Measurements from ENCODE around the gene AFTPH.

Gene AFTPH

DNA sequence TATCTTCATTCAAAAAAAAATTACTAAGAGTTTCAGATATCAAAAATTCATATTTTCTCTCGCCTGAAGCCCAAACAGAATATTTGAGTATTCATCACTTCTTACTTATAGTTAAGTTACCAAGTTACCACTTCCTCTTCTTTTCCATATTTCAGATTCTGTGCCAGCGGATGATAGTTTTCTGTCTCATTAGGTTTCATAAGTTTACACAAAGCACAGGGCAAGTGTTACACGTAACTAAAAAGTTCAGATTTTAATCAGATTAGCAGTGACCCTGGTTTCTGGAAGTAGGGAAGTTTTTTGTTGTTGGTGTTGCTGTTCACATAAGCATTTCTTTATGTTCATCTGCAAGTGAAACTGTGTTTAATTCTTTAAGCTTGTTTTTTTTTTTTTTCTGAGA, 10.2 kb downstream of the AFTPH start:
- H3K4me1 ChIP-seq: peaks cover 12% of the 10 kb centered on the region
- no peak overlapping the region for H3K27ac ChIP-seq

DNA sequence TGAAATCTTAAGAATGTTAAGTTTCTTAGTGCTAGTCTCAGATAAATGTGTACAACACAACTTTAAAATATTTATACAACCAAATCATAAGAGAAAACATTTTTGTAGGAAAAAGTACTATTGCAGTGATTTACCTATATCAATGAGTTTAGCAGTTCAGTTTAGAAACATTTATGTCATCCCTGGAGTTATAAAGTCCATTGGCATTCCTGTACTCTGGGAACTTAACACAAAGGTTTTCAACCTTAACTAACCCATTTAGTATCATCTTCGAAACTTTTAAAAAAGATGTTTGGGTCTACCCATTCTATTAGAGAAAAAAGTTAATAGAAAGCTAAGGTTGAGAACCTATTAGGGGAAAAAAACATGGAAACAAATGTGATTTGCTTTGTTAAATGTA, 10.9 kb downstream of the AFTPH start:
- Histone ChIP-seq H3K27me3 (ENCODE audit: control insufficient read depth, insufficient read depth, low read length) (no peaks in the 10 kb centered on the region), H3K4me1 (peaks cover 12% of the 10 kb centered on the region), H3K79me2 (peaks cover 33% of the 10 kb centered on the region), H3K27ac (no peak overlapping the region), H3K36me3 (ENCODE audit: control insufficient read depth, insufficient read depth, low read length) (no peaks in the 10 kb centered on the region), H3K4me2 (ENCODE audit: low read length) (no peak overlapping the region), H2AFZ (no peak overlapping the region), H3K4me3 (ENCODE audit: low read depth, low read length) (no peak overlapping the region), H3K9ac (no peak overlapping the region), H3K9me3 (ENCODE audit: control insufficient read depth, low read length) (no peaks in the 10 kb centered on the region)
- TF ChIP-seq, protein P1, sequence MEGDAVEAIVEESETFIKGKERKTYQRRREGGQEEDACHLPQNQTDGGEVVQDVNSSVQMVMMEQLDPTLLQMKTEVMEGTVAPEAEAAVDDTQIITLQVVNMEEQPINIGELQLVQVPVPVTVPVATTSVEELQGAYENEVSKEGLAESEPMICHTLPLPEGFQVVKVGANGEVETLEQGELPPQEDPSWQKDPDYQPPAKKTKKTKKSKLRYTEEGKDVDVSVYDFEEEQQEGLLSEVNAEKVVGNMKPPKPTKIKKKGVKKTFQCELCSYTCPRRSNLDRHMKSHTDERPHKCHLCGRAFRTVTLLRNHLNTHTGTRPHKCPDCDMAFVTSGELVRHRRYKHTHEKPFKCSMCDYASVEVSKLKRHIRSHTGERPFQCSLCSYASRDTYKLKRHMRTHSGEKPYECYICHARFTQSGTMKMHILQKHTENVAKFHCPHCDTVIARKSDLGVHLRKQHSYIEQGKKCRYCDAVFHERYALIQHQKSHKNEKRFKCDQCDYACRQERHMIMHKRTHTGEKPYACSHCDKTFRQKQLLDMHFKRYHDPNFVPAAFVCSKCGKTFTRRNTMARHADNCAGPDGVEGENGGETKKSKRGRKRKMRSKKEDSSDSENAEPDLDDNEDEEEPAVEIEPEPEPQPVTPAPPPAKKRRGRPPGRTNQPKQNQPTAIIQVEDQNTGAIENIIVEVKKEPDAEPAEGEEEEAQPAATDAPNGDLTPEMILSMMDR (IDR thresholded peaks at IDR 0.05): no peak

More for the DNA sequence above, 10.2 kb downstream of the AFTPH start:
- H2AFZ ChIP-seq: no peak overlapping the region
- H3K4me2 ChIP-seq (ENCODE audit: low read length): no peak overlapping the region
- peaks cover 32% of the 10 kb centered on the region for H3K79me2 ChIP-seq
- no peak overlapping the region for H3K9ac ChIP-seq
- TF ChIP-seq, protein P1 (IDR thresholded peaks at IDR 0.05): no peak
- no peaks in the 10 kb centered on the region for H3K27me3 ChIP-seq (ENCODE audit: control insufficient read depth, insufficient read depth, low read length)
- no peaks in the 10 kb centered on the region for H3K9me3 ChIP-seq (ENCODE audit: control insufficient read depth, low read length)
- no peaks in the 10 kb centered on the region for H3K36me3 ChIP-seq (ENCODE audit: control insufficient read depth, insufficient read depth, low read length)
- no peak overlapping the region for H3K4me3 ChIP-seq (ENCODE audit: low read depth, low read length)

DNA sequence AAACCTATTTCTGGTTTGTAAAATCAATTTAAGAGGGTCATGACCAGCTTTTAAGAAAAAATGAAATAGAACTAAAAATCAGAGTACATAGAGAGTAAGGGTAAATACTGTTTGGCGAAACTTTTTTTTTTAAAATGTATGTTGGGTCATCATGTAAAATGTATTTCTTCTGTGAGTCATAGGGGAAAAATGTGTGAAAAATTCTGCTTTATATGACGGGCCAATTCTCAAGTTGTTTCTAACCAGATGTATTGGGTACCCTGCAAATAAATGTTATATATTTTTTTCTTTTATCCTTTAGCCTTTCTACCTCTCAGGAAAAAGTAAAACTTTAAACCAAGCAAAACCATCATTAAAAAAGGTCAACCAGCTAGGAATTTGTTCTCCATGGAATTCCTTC, 13.9 kb downstream of the AFTPH start:
- Histone ChIP-seq H2AFZ (no peak overlapping the region), H3K4me2 (ENCODE audit: low read length) (no peak overlapping the region), H3K4me3 (ENCODE audit: low read depth, low read length) (no peak overlapping the region), H3K4me1 (peaks cover 9% of the 10 kb centered on the region), H3K79me2 (peaks cover 27% of the 10 kb centered on the region), H3K27me3 (ENCODE audit: control insufficient read depth, insufficient read depth, low read length) (no peaks in the 10 kb centered on the region), H3K36me3 (ENCODE audit: control insufficient read depth, insufficient read depth, low read length) (no peaks in the 10 kb centered on the region), H3K9me3 (ENCODE audit: control insufficient read depth, low read length) (no peaks in the 10 kb centered on the region), H3K27ac (no peak overlapping the region), H3K9ac (no peak overlapping the region)
- TF ChIP-seq, protein P1 (IDR thresholded peaks at IDR 0.05): no peak

DNA sequence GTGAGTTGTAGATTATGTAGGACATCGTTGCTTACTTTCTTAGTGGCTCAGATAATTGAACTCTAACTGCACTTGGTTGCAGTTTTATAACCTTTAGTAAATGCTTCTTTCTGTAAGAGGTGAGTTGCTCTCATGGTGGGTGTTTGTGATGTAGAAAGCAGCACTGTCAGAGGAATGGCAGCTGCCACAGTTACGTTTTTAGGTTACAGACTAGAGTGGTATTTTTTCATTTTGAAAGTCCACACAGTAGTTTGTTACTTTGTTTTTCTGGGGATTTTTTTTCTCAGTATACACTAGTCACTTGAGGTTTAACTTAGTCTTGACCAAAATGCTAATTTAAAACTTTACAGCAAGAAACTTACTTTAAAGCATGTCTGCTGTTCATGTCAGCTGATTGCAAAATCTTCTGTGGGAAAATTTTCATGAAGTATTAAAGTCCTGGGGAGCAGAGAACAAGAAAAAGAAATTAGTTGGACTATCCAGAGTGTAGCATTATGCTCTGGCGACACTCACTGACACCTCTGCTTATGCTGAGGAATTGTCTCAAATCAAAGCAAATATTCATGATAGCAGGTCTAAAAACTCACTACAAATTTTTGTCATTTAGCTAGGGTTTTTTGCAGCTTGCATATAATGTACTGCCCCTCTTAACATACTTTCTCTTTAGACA, 14.8 kb downstream of the AFTPH start:
- Histone ChIP-seq H2AFZ (no peak overlapping the region), H3K79me2 (peaks cover 29% of the 10 kb centered on the region), H3K9ac (no peak overlapping the region), H3K4me3 (ENCODE audit: low read depth, low read length) (no peak overlapping the region), H3K27me3 (ENCODE audit: control insufficient read depth, insufficient read depth, low read length) (no peaks in the 10 kb centered on the region), H3K4me2 (ENCODE audit: low read length) (no peak overlapping the region), H3K9me3 (ENCODE audit: control insufficient read depth, low read length) (no peaks in the 10 kb centered on the region), H3K36me3 (ENCODE audit: control insufficient read depth, insufficient read depth, low read length) (no peaks in the 10 kb centered on the region), H3K4me1 (peaks cover 7% of the 10 kb centered on the region), H3K27ac (no peak overlapping the region)
- TF ChIP-seq, protein P1 (IDR thresholded peaks at IDR 0.05): no peak

DNA sequence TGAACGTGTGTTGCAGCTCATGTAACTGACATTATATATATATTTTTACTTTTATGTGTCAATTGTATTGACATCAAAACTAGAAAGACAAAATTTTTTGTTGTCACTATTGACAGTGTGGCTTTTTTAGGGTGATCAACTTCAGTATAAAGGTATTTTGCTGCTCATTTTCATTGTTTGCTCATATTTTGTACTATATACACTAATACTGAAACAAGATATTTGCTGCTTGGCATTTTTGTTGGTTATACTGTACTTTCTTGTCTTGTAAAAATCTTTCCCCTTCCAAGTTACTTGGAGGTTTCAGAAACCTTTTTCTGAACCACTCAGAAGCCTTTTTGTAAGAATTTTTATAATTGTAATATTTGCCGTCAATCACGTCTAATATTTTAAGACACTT, 16.5 kb downstream of the AFTPH start:
- Histone ChIP-seq H3K9me3 (ENCODE audit: control insufficient read depth, low read length) (no peaks in the 10 kb centered on the region), H3K4me2 (ENCODE audit: low read length) (no peak overlapping the region), H2AFZ (no peak overlapping the region), H3K36me3 (ENCODE audit: control insufficient read depth, insufficient read depth, low read length) (no peaks in the 10 kb centered on the region), H3K27me3 (ENCODE audit: control insufficient read depth, insufficient read depth, low read length) (no peaks in the 10 kb centered on the region), H3K27ac (no peak overlapping the region), H3K4me3 (ENCODE audit: low read depth, low read length) (no peak overlapping the region), H3K9ac (no peak overlapping the region), H3K4me1 (no peaks in the 10 kb centered on the region), H3K79me2 (peaks cover 29% of the 10 kb centered on the region)
- TF ChIP-seq, protein P1 (IDR thresholded peaks at IDR 0.05): no peak

Measured in parathyroid adenoma (tissue), 2 donors.